ENCODE results near the gene IL1RAPL2. TPM values are rescaled to one million over a fixed set of nuclear protein-coding genes. Genes with fewer than 3 reads are reported as not detected.

IL1RAPL2 gene
- total RNA-seq, 2 experiments from 2014 or later = not detected

DNA sequence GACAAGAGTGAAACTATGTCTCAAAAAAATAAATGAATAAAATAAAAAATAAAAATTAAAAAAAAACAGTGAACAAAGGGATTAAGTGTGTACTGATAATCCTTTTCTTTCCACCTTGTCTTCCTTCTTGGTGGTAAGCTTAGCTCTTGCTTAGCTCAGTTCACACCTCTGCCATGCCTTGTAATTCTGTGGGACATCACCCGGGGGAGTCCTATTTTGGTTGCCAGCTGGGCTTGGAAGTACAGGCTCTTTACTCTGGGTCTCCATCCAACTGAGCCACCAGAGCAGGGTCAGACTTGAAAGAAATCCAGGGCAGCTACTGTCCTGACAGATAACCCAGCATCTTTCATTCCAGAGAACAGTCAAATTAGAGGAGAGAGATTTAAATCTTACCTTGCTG, 858.7 kb downstream of the IL1RAPL2 start:
- Mint-ChIP-seq H3K27me3 (no peaks in the 10 kb centered on the region), H3K27ac (no peak overlapping the region), H3K36me3 (ENCODE audit: low read depth) (no peaks in the 10 kb centered on the region), H3K4me1 (no peaks in the 10 kb centered on the region), H3K9me3 (ENCODE audit: low read depth) (peaks cover 1% of the 10 kb centered on the region), H3K4me3 (no peak overlapping the region)
- ATAC-seq = no peak
- POLR2A ChIA-PET = no interaction called here
- CTCF ChIA-PET = no interaction called here
- intact Hi-C loops (cut with DNase I, micrococcal nuclease) = no loop called here
- DNase-seq = no peak

DNA sequence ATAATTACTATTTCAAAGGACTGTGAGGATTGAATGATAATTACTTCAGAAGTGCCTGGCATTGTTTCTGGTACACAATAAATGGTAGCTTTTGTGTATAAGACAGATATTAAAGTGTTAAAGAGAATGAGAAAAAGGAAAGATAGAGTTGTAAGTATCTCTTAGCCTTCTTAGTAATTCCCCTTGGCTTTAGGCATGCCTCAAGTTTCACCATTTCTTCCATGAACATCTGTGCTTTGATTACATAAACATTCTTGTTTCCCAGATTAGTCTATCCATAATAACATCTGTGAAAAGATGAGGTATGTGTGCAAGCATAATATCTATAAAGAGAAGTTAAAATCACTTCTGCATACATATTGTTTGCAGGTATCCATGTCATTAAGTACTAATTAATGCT, 885.4 kb downstream of the IL1RAPL2 start:
- peaks cover 2% of the 10 kb centered on the region for H3K9me3 Mint-ChIP-seq (ENCODE audit: low read depth)

DNA sequence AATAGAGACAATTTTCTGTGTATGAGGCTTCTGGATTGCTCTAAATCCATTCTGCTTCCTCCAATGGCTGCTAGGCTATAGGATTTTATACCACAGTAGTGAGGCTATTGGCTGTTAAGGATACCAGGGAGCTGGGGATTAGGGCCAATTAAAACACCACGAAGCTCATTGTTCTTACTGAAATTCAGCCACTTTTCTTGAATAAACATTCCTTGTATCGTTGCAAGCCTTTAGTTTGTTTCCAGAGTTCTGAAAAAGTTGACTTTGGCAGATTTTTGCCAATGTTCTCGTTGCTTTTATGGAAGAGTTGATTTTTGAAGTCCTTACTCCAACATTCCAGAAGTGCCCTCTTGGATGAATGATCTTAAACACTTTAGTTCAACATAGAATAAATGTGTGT, 892.8 kb downstream of the IL1RAPL2 start:
- H3K36me3 Mint-ChIP-seq (ENCODE audit: low read depth) = no peaks in the 10 kb centered on the region
- no peak overlapping the region for H3K4me3 Mint-ChIP-seq
- H3K9me3 Mint-ChIP-seq (ENCODE audit: low read depth) = peaks cover 2% of the 10 kb centered on the region
- no peaks in the 10 kb centered on the region for H3K27me3 Mint-ChIP-seq
- H3K27ac Mint-ChIP-seq = no peak overlapping the region
- intact Hi-C loops (cut with DNase I, micrococcal nuclease) = no loop called here
- ChIA-PET CTCF (no interaction called here), POLR2A (no interaction called here)
- ATAC-seq (no peak), DNase-seq (no peak)
- H3K4me1 Mint-ChIP-seq = no peaks in the 10 kb centered on the region

More for the DNA sequence above, 885.4 kb downstream of the IL1RAPL2 start:
- no peaks in the 10 kb centered on the region for H3K36me3 Mint-ChIP-seq (ENCODE audit: low read depth)
- intact Hi-C loops (cut with DNase I, micrococcal nuclease) = no loop called here
- POLR2A ChIA-PET = no interaction called here
- H3K27me3 Mint-ChIP-seq = no peaks in the 10 kb centered on the region
- CTCF ChIA-PET = no interaction called here
- no peaks in the 10 kb centered on the region for H3K4me1 Mint-ChIP-seq
- no peak for ATAC-seq
- no peak for DNase-seq
- no peak overlapping the region for H3K4me3 Mint-ChIP-seq
- H3K27ac Mint-ChIP-seq = no peak overlapping the region

DNA sequence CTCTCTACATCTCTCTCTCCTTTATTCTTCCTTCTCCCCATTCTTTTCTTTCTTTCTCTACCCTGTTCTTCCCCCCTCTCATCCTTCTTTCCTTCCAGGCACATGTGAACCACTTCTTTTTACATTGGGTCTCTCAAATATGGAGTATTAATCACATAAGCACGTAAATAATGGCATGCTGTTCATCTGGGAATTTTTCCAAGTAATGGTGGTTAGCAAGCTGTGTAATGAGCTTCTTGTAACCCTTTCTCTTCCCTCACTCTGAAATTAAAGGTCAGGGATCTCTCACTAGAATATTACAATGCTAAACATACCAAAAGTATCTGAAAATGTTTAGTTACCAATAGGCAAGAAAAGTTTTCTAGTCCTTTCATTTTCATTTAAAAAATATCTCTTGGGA, 894.4 kb downstream of the IL1RAPL2 start:
- intact Hi-C loops (cut with DNase I, micrococcal nuclease) = no loop called here
- Mint-ChIP-seq H3K36me3 (ENCODE audit: low read depth) (no peaks in the 10 kb centered on the region), H3K27ac (no peak overlapping the region), H3K27me3 (no peaks in the 10 kb centered on the region), H3K4me1 (no peaks in the 10 kb centered on the region), H3K4me3 (no peak overlapping the region), H3K9me3 (ENCODE audit: low read depth) (peaks cover 2% of the 10 kb centered on the region)
- ChIA-PET POLR2A (no interaction called here), CTCF (no interaction called here)
- ATAC-seq (no peak), DNase-seq (no peak)

DNA sequence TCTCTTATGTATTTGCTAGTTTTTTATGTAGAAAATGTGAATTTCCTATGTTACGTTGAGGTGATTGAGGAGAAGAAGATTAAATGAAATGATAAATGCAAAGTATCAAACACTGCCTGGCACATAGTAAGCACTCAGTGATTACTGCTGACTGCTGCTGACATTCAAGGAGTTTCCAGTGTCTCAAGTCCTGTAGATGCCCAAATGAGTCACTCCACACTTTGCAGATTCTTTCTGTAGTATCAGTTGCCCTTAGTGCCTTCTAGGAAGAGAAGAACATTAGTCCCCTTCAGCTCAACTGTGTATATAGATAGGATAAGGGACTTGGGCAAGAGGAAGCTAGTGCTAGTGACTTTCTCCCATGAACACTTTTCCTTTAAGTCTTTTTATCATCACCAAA, 895.0 kb downstream of the IL1RAPL2 start:
- POLR2A ChIA-PET = no interaction called here
- CTCF ChIA-PET = no interaction called here

DNA sequence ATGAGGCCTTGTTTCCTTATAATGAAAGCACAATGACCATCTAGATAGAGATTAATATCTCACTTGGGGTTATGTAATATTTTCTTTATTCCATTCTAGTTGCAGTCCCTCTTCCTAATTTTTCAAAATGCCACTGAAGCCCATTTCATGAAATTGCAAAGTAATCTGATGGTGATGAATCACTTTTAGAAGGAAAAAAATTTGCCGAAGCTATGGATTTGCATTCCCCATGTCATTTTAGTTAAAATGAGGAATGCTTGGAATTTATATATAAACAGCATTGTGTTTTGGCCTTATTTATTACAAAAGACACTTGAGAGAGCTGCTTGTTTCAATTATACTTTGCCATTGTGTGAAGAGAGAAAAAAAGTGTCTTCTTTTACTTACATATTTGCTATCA, 896.2 kb downstream of the IL1RAPL2 start:
- no peaks in the 10 kb centered on the region for H3K36me3 Mint-ChIP-seq (ENCODE audit: low read depth)
- intact Hi-C loops (cut with DNase I, micrococcal nuclease) = no loop called here
- POLR2A ChIA-PET = no interaction called here
- no peak for ATAC-seq
- H3K27ac Mint-ChIP-seq = no peak overlapping the region
- H3K4me1 Mint-ChIP-seq = no peaks in the 10 kb centered on the region
- CTCF ChIA-PET = no interaction called here
- no peaks in the 10 kb centered on the region for H3K27me3 Mint-ChIP-seq
- no peak for DNase-seq
- no peak overlapping the region for H3K4me3 Mint-ChIP-seq
- peaks cover 3% of the 10 kb centered on the region for H3K9me3 Mint-ChIP-seq (ENCODE audit: low read depth)

More for the DNA sequence above, 895.0 kb downstream of the IL1RAPL2 start:
- Mint-ChIP-seq H3K36me3 (ENCODE audit: low read depth) (no peaks in the 10 kb centered on the region), H3K27me3 (no peaks in the 10 kb centered on the region), H3K4me3 (no peak overlapping the region), H3K4me1 (no peaks in the 10 kb centered on the region), H3K9me3 (ENCODE audit: low read depth) (peaks cover 2% of the 10 kb centered on the region), H3K27ac (no peak overlapping the region)
- DNase-seq = no peak
- ATAC-seq = no peak
- intact Hi-C loops (cut with DNase I, micrococcal nuclease) = no loop called here

DNA sequence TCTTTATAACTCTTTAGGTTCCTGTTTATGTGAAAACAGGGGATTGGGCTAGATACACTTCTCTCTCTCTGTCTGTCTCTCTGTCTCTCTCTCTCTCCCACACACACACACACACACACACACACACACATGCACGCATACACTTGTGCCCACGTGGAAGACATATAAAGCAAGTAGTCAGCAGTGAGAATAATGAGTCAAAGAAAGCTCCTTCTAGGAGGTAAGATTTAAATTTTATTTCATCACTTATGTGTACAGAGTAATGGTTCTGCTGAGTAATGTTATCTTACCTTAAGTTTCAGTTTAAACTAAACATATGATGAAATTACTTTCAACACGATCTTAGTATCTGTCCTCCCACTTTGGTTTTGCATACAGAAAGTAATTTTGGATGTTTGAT, 897.5 kb downstream of the IL1RAPL2 start:
- ChIA-PET CTCF (no interaction called here), POLR2A (no interaction called here)
- Mint-ChIP-seq H3K4me1 (no peaks in the 10 kb centered on the region), H3K27me3 (no peaks in the 10 kb centered on the region), H3K4me3 (no peak overlapping the region), H3K9me3 (ENCODE audit: low read depth) (peaks cover 2% of the 10 kb centered on the region), H3K27ac (no peak overlapping the region), H3K36me3 (ENCODE audit: low read depth) (no peaks in the 10 kb centered on the region)
- ATAC-seq (no peak), DNase-seq (no peak)
- intact Hi-C loops (cut with DNase I, micrococcal nuclease) = no loop called here

DNA sequence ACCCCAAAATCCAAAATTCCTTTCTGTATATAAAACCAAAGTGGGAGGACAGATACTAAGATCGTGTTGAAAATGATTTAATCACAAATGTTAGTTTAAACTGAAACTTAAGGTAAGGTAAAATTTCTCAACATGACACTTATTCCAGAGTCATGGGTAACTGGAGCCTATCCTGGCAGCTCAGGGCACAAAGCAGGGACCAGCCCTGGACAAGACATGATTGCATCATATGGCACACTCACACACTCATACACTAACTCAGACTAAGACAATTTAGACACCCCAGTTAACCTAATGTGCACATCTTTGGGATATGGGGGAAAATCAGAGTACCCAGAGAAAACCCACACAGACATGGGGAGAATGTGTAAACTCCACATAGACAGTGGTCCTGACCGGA, 898.6 kb downstream of the IL1RAPL2 start:
- ChIA-PET CTCF (no interaction called here), POLR2A (no interaction called here)
- no peaks in the 10 kb centered on the region for H3K36me3 Mint-ChIP-seq (ENCODE audit: low read depth)
- no peak overlapping the region for H3K4me3 Mint-ChIP-seq
- no peaks in the 10 kb centered on the region for H3K27me3 Mint-ChIP-seq
- H3K9me3 Mint-ChIP-seq (ENCODE audit: low read depth) = peaks cover 2% of the 10 kb centered on the region
- no peak for DNase-seq
- no peak overlapping the region for H3K27ac Mint-ChIP-seq
- intact Hi-C loops (cut with DNase I, micrococcal nuclease) = no loop called here
- no peak for ATAC-seq
- H3K4me1 Mint-ChIP-seq = no peaks in the 10 kb centered on the region

DNA sequence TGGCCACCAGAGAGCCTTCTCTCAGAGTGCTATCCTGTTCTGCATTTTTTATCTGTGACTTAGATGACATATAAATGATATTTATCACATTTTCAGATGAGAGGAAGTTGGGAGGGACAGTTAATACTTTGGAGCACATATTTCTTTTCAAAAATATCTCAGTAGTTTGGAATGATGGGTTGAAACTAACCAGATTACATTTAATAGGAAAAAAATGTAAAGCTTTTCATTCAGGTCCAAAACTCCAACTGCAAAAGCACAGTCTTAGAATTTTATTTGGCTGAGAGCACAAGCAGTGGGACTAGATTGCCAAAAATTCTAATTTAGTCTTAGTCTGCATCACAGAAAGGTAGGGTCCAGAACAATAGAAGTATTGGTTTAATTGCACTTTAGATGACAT, 902.7 kb downstream of the IL1RAPL2 start:
- H3K27ac Mint-ChIP-seq = no peak overlapping the region
- ChIA-PET CTCF (interaction anchor here (1.1 kb wide), 1 partner anchor 12 kb away, joined by 3 read pairs; no protein-coding TSS in a partner anchor), POLR2A (no interaction called here)
- intact Hi-C loops (cut with DNase I, micrococcal nuclease) = no loop called here
- ATAC-seq (no peak), DNase-seq (no peak)
- H3K4me1 Mint-ChIP-seq = no peaks in the 10 kb centered on the region
- H3K36me3 Mint-ChIP-seq (ENCODE audit: low read depth) = no peaks in the 10 kb centered on the region
- no peaks in the 10 kb centered on the region for H3K27me3 Mint-ChIP-seq
- no peak overlapping the region for H3K4me3 Mint-ChIP-seq
- peaks cover 2% of the 10 kb centered on the region for H3K9me3 Mint-ChIP-seq (ENCODE audit: low read depth)

DNA sequence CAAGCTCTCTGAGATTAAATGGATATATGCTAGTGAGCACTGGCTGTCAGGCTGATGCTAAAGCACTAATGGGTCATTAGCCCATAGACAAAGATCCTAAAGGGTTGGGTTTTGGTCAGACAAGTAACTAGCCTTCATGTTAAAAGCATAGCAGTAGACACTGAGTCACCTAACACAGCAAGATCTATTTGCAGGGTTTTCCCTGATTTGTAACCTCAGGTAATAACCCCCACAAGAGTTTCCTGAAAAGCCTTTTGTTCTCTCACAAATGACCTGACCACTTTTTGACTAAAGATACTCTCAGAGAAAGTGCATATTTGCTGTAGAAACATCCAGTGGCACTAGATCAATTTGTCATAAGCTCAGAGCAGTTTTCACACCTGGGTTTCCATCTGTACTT, 905.6 kb downstream of the IL1RAPL2 start:
- ChIA-PET POLR2A (no interaction called here), CTCF (no interaction called here)
- intact Hi-C loops (cut with DNase I, micrococcal nuclease) = no loop called here

DNA sequence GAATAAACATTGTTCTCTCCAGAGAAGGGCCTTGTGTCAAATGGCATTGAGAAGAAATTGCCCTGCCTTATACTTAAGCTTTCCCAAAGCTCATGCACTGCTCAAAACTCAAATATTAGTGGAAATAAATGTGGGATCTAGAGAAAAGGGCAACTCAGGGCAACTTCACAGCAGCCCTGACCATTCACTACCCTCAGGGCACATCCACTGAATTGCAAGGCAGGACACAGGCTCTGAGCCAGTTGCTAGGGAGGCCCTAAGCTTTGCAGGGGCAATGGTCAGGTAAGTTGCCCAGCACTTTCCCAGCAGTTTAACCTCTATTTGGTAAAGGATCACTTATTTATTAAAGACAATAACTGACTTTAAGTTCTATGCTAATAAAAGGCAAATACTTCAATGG, 909.8 kb downstream of the IL1RAPL2 start:
- intact Hi-C loops (cut with DNase I, micrococcal nuclease) = no loop called here
- Mint-ChIP-seq H3K9me3 (ENCODE audit: low read depth) (peaks cover 2% of the 10 kb centered on the region), H3K4me3 (no peak overlapping the region), H3K27me3 (no peaks in the 10 kb centered on the region), H3K4me1 (no peaks in the 10 kb centered on the region), H3K36me3 (ENCODE audit: low read depth) (no peaks in the 10 kb centered on the region), H3K27ac (no peak overlapping the region)
- no peak for DNase-seq
- ChIA-PET POLR2A (no interaction called here), CTCF (no interaction called here)
- no peak for ATAC-seq

More for the DNA sequence above, 905.6 kb downstream of the IL1RAPL2 start:
- H3K27ac Mint-ChIP-seq = no peak overlapping the region
- H3K4me3 Mint-ChIP-seq = no peak overlapping the region
- no peaks in the 10 kb centered on the region for H3K9me3 Mint-ChIP-seq (ENCODE audit: low read depth)
- H3K36me3 Mint-ChIP-seq (ENCODE audit: low read depth) = no peaks in the 10 kb centered on the region
- no peaks in the 10 kb centered on the region for H3K4me1 Mint-ChIP-seq
- H3K27me3 Mint-ChIP-seq = no peaks in the 10 kb centered on the region
- no peak for ATAC-seq
- DNase-seq = no peak

DNA sequence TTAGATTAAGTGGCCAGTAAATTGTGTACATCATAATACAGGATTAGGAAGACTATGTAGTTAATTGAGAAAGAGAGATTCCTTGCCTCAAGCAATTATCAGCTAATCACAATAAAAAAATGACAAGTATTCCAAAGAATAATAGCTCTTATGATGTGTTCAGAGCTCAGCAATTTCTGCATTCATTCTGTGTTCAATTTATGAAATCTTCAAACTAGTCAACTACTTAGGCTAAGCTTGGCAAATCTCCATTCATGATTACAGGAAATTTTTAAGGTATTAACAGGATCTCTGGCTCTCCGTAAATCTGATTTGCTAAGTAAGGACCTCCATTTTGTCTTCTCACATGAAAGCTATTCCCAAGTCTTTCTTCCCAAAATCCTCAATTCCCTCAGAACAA, 911.4 kb downstream of the IL1RAPL2 start:
- ChIA-PET POLR2A (no interaction called here), CTCF (no interaction called here)
- DNase-seq (no peak), ATAC-seq (no peak)
- no peak overlapping the region for H3K27ac Mint-ChIP-seq
- H3K4me1 Mint-ChIP-seq = no peaks in the 10 kb centered on the region
- H3K36me3 Mint-ChIP-seq (ENCODE audit: low read depth) = no peaks in the 10 kb centered on the region
- no peak overlapping the region for H3K4me3 Mint-ChIP-seq
- H3K27me3 Mint-ChIP-seq = no peaks in the 10 kb centered on the region
- H3K9me3 Mint-ChIP-seq (ENCODE audit: low read depth) = peaks cover 2% of the 10 kb centered on the region
- intact Hi-C loops (cut with DNase I, micrococcal nuclease) = no loop called here

DNA sequence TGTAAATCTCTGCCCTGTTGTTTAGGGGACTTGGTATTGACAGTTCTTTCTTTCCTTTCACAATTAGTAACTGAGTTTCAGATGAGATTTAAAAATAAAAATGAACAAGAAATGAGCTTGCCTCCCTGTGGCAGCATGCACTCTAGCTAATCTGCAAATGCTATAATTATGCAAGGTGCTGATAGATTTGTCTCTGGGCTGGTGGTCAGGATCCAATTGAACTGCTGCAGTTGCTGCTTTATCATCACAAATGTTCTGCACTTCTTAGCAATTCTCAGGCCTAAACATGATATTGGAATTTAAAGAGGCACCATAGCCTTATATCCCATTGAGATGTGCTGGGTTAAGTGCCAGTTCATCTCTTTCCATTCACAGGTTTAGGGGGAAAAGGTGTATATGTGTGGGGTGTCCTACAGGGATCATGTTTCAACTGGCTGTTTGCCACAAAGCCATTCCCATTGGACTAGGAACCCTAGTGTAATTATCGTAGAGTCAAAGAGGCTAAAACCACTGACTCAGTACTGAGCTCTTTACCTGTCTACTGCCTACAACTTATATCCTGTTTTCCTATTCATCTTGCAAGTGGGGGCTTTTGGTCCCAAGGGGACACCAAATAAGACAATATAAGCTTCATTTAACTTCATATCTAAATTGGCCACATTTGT, 914.8 kb downstream of the IL1RAPL2 start:
- intact Hi-C loops (cut with DNase I, micrococcal nuclease) = no loop called here
- Mint-ChIP-seq H3K27ac (no peak overlapping the region), H3K27me3 (no peaks in the 10 kb centered on the region), H3K9me3 (ENCODE audit: low read depth) (peaks cover 10% of the 10 kb centered on the region), H3K4me1 (no peaks in the 10 kb centered on the region), H3K4me3 (no peak overlapping the region), H3K36me3 (ENCODE audit: low read depth) (no peaks in the 10 kb centered on the region)
- no peak for ATAC-seq
- CTCF ChIA-PET = interaction anchor here (0.7 kb wide), 1 partner anchor 12 kb away, joined by 3 read pairs; no protein-coding TSS in a partner anchor
- no peak for DNase-seq
- POLR2A ChIA-PET = no interaction called here

Data from activated CD4-positive, alpha-beta T cell treated with anti-CD3 and anti-CD28 coated beads for 36 hours (primary cell).